MCF 10A (cell line): ENCODE data around the gene CHODL. TPM values are rescaled to one million over a fixed set of nuclear protein-coding genes. Genes with fewer than 3 reads are reported as not detected.

Experiments
- BruUV-seq: library from RNA; stranded (reverse); fragments of 400-500 nt; replicated peaks from 2 replicates; lab custom pipeline; 2021; lab: Mats Ljungman, UMichigan
- CTCF ChIA-PET: fragments of 300-600 bp; sonication (Branson Sonifier 250); formaldehyde crosslinking; extraction: SDS; loops from one replicate; lab custom pipeline; 2021; ENCODE audit warnings: antibody characterized with exemption, inconsistent platforms; lab: Yijun Ruan, JAX
- POLR2A ChIA-PET: fragments of 300-600, 350-650 bp; sonication (Branson Sonifier 250); formaldehyde crosslinking; extraction: SDS; loops from one replicate; lab custom pipeline; 2020; ENCODE audit warnings: antibody characterized with exemption, inconsistent platforms; lab: Yijun Ruan, JAX
- DNase-seq: peaks from one replicate; pipeline ENCODE4 v3.0.0-alpha.2; 2018; ENCODE audit not compliant: unreplicated experiment
- H3K27ac Mint-ChIP-seq: one replicate; pipeline ENCODE4 v1.8.0; 2022; ENCODE audit warnings: mild to moderate bottlenecking, low read depth, mixed read lengths; ENCODE audit not compliant: unreplicated experiment
- H3K27me3 Mint-ChIP-seq: one replicate; pipeline ENCODE4 v1.8.0; 2022; ENCODE audit warnings: mixed read lengths; ENCODE audit not compliant: insufficient read depth, unreplicated experiment
- H3K36me3 Mint-ChIP-seq: one replicate; pipeline ENCODE4 v1.8.0; 2022; ENCODE audit warnings: mild to moderate bottlenecking, moderate library complexity, mixed read lengths; ENCODE audit not compliant: insufficient read depth, unreplicated experiment
- H3K4me1 Mint-ChIP-seq: one replicate; pipeline ENCODE4 v1.8.0; 2022; ENCODE audit warnings: mixed read lengths; ENCODE audit not compliant: insufficient read depth, unreplicated experiment
- H3K4me3 Mint-ChIP-seq: one replicate; pipeline ENCODE4 v1.8.0; 2022; ENCODE audit warnings: mild to moderate bottlenecking, moderate library complexity, mixed read lengths; ENCODE audit not compliant: unreplicated experiment
- H3K9me3 Mint-ChIP-seq: one replicate; pipeline ENCODE4 v1.8.0; 2022; ENCODE audit warnings: mixed read lengths; ENCODE audit not compliant: unreplicated experiment
- CTCF ChIP-seq: fragments of 200-600 bp; IDR thresholded peaks from one replicate; pipeline ENCODE4 v1.8.0; 2022; ENCODE audit warnings: antibody characterized with exemption, mild to moderate bottlenecking; ENCODE audit not compliant: unreplicated experiment
- intact Hi-C: fragments of 100-400 bp; cut with micrococcal nuclease; formaldehyde crosslinking; loops from 2 replicates; pipeline ENCODE4 v1.14.1; 2022
- total RNA-seq: library from RNA; stranded (reverse); gene quantifications from 2 replicates; pipeline ENCODE4 v1.2.3, GENCODE V29; 2022

The CHODL gene
- total RNA-seq, 1 experiment from 2014 or later: 0.19 TPM

DNA sequence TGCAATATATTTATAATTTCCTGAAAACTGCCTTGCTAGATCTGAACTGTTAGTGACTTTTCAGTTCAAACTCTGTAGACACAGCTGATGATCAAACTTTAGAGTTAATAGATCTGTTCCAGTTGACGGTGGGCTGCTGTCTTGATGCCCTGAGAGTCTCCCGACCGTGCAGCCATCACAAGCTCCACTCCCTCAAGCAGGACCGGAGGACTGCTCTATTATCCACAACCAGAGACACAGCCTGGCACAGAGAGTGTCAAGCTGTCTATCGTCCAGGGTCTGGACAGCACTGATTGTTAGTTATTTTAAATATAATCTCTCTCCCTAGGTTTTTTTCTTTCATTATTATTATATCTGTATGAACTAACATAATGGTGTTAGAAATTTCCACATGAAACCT is 8.0 kb downstream of the CHODL start:
- no peak for TF ChIP-seq CTCF
- Mint-ChIP-seq H3K36me3 (no peaks in the 10 kb centered on the region), H3K27me3 (no peaks in the 10 kb centered on the region), H3K4me1 (peaks cover 8% of the 10 kb centered on the region), H3K4me3 (no peak overlapping the region), H3K9me3 (no peaks in the 10 kb centered on the region), H3K27ac (no peak overlapping the region)
- ChIA-PET POLR2A (no interaction called here), CTCF (interaction anchor here (0.8 to 1.5 kb wide), 4 partner anchors 15 to 327 kb away, joined by 3 to 4 read pairs (median 3); no protein-coding TSS in a partner anchor)
- intact Hi-C loops: no loop called here
- no peak for DNase-seq
- BruUV-seq: no TSS peak

DNA sequence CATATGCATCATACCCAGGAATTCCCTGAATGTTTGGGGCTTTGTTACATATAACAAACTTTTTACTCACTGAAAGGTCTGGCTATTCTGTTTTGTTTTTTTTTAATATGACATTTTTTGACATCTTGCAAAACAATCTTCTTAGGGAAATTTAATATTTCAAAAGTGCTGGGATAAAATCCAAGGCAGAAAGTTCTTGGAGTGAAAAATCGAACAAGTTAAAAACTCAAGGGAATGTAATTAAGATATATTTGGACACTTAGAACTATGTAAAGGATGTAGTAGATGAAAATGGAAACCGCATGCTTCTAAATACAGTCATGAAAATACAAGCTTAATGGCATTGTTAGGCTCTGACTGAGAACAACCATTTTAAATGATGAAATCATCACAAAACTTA is 8.6 kb downstream of the CHODL start:
- no peak overlapping the region for H3K4me3 Mint-ChIP-seq
- H3K4me1 Mint-ChIP-seq: peaks cover 6% of the 10 kb centered on the region
- no peaks in the 10 kb centered on the region for H3K27me3 Mint-ChIP-seq
- H3K27ac Mint-ChIP-seq: no peak overlapping the region
- intact Hi-C loops: no loop called here
- no peaks in the 10 kb centered on the region for H3K9me3 Mint-ChIP-seq
- ChIA-PET POLR2A (no interaction called here), CTCF (no interaction called here)
- BruUV-seq: no TSS peak
- H3K36me3 Mint-ChIP-seq: no peaks in the 10 kb centered on the region
- TF ChIP-seq CTCF: no peak
- no peak for DNase-seq

- intact Hi-C loops: no loop called here
- Mint-ChIP-seq H3K9me3 (no peaks in the 10 kb centered on the region), H3K36me3 (no peaks in the 10 kb centered on the region), H3K4me3 (no peak overlapping the region), H3K27ac (no peak overlapping the region), H3K4me1 (peaks cover 6% of the 10 kb centered on the region), H3K27me3 (no peaks in the 10 kb centered on the region)
- TF ChIP-seq CTCF: no peak
- ChIA-PET CTCF (no interaction called here), POLR2A (no interaction called here)
- DNase-seq: no peak
- BruUV-seq: no TSS peak
These were observed 9.2 kb downstream of the CHODL start for GRCh38 chr21:18253799-18254198.

DNA sequence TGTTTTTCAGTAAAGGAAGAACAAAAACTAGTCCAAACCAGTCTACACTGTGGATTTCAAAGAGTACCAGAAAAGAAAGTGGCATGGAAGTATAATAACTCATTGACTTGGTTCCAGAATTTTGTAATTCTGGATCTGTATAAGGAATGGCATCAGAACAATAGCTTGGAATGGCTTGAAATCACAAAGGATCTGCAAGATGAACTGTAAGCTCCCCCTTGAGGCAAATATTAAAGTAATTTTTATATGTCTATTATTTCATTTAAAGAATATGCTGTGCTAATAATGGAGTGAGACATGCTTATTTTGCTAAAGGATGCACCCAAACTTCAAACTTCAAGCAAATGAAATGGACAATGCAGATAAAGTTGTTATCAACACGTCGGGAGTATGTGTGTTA is 21.3 kb downstream of the CHODL start:
- ChIA-PET POLR2A (interaction anchor here (0.6 kb wide), 1 partner anchor 195 kb away, joined by 3 read pairs; no protein-coding TSS in a partner anchor), CTCF (interaction anchor here (0.6 to 2.8 kb wide), 7 partner anchors 33 to 447 kb away, joined by 3 to 34 read pairs (median 3); no protein-coding TSS in a partner anchor)
- TF ChIP-seq CTCF: peak; percentile 31
- DNase-seq: no peak
- H3K4me1 Mint-ChIP-seq: no peaks in the 10 kb centered on the region
- no peaks in the 10 kb centered on the region for H3K9me3 Mint-ChIP-seq
- no peaks in the 10 kb centered on the region for H3K36me3 Mint-ChIP-seq
- no peaks in the 10 kb centered on the region for H3K27me3 Mint-ChIP-seq
- BruUV-seq: no TSS peak
- intact Hi-C loops: loop anchor here (2.0 kb wide), 2 partner anchors 101 to 341 kb away; no protein-coding TSS in a partner anchor
- H3K27ac Mint-ChIP-seq: no peak overlapping the region
- H3K4me3 Mint-ChIP-seq: no peak overlapping the region
